ENCODE data around the gene NDUFAF5. TPM values are rescaled to one million over a fixed set of nuclear protein-coding genes. Genes with fewer than 3 reads are reported as not detected.

NDUFAF5 gene
- total RNA-seq, 1 experiment from 2014 or later = 22.3 TPM

DNA sequence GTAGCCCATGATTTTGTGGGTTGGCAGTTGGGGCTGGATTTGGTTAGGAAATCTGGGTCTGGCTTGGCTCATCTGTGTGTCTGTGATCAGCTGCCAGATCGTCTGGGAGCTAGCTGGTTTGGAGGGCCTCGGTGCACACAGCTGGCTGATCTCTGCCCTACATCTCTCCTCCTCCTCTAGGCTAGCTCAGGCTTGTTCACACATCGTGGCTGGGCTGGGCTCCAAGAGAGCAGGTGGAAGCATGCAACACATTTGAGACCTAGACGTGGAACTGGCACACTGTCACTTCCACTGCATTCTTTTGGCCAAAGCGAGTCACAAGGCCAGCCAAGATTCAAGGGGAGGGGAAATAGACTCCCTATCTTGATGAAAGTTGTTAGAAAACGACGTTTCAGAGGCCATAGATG lies 15.9 kb downstream of the NDUFAF5 start:
- no TSS peak for BruUV-seq (replicated peaks)
- Histone ChIP-seq H3K4me2 (no peak overlapping the region), H3K9me3 (ENCODE audit: insufficient read depth, low read depth) (no peaks in the 10 kb centered on the region), H3K27ac (no peak overlapping the region), H4K20me1 (ENCODE audit: insufficient read depth) (no peaks in the 10 kb centered on the region), H2AFZ (no peak overlapping the region), H3K79me2 (ENCODE audit: low read depth) (no peaks in the 10 kb centered on the region), H3K9me2 (ENCODE audit: insufficient read depth) (no peaks in the 10 kb centered on the region), H3K27me3 (ENCODE audit: insufficient read depth, low read depth) (no peaks in the 10 kb centered on the region), H3K36me3 (ENCODE audit: low read depth) (peaks cover 28% of the 10 kb centered on the region), H3F3A (ENCODE audit: insufficient read depth, low read depth) (no peaks in the 10 kb centered on the region), H3K4me1 (replicated peaks; ENCODE audit: insufficient read depth) (no peaks in the 10 kb centered on the region), H3K4me3 (no peak overlapping the region)
- peak in 1 of 2 experiments; percentile 79 for DNase-seq
- ChIA-PET POLR2A (ENCODE audit: unreplicated experiment) (interaction anchor here (0.5 kb wide), 1 partner anchor 17 kb away, joined by 3 read pairs; no protein-coding TSS in a partner anchor), CTCF (no interaction called here)
- intact Hi-C loops (cut with micrococcal nuclease; ENCODE audit: unreplicated experiment) = no loop called here
- TF ChIP-seq, protein P1, sequence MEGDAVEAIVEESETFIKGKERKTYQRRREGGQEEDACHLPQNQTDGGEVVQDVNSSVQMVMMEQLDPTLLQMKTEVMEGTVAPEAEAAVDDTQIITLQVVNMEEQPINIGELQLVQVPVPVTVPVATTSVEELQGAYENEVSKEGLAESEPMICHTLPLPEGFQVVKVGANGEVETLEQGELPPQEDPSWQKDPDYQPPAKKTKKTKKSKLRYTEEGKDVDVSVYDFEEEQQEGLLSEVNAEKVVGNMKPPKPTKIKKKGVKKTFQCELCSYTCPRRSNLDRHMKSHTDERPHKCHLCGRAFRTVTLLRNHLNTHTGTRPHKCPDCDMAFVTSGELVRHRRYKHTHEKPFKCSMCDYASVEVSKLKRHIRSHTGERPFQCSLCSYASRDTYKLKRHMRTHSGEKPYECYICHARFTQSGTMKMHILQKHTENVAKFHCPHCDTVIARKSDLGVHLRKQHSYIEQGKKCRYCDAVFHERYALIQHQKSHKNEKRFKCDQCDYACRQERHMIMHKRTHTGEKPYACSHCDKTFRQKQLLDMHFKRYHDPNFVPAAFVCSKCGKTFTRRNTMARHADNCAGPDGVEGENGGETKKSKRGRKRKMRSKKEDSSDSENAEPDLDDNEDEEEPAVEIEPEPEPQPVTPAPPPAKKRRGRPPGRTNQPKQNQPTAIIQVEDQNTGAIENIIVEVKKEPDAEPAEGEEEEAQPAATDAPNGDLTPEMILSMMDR (conservative IDR thresholded peaks at IDR 0.05) = no peak
- no peak for TF ChIP-seq EZH2 (IDR thresholded peaks at IDR 0.05; ENCODE audit: low read depth)

DNA sequence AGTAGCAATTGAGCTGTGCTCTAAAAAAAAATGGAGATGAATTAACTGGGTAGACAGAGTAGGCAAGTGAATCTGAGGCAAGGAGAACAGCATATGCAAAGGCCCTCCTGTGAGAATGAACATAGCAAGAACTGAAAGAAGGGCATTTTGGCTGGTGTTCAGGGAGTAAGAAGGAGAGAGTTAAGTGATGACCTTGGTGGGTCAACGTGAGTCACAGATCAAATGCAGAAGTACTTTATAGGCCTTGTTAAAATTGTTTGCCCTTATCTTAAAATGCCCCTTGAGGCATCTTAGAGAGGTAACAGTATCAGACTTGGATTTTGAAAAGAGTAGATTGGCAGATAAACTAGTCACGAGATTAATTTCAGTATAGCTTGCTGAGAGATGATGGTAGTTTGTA lies 24.5 kb downstream of the NDUFAF5 start:
- ChIA-PET CTCF (interaction anchor here (0.6 kb wide), 1 partner anchor 200 kb away, joined by 7 read pairs; no protein-coding TSS in a partner anchor), POLR2A (ENCODE audit: unreplicated experiment) (interaction anchor here (0.6 kb wide), 1 partner anchor 199 kb away, joined by 9 read pairs; no protein-coding TSS in a partner anchor)
- Histone ChIP-seq H3K79me2 (ENCODE audit: low read depth) (no peaks in the 10 kb centered on the region), H3F3A (ENCODE audit: insufficient read depth, low read depth) (no peaks in the 10 kb centered on the region), H3K4me3 (no peak overlapping the region), H3K4me1 (replicated peaks; ENCODE audit: insufficient read depth) (no peaks in the 10 kb centered on the region), H4K20me1 (ENCODE audit: insufficient read depth) (no peaks in the 10 kb centered on the region), H2AFZ (no peak overlapping the region), H3K9me2 (ENCODE audit: insufficient read depth) (no peaks in the 10 kb centered on the region), H3K27ac (no peak overlapping the region), H3K4me2 (no peak overlapping the region), H3K36me3 (ENCODE audit: low read depth) (peaks cover 42% of the 10 kb centered on the region), H3K27me3 (ENCODE audit: insufficient read depth, low read depth) (no peaks in the 10 kb centered on the region), H3K9me3 (ENCODE audit: insufficient read depth, low read depth) (no peaks in the 10 kb centered on the region)
- intact Hi-C loops (cut with micrococcal nuclease; ENCODE audit: unreplicated experiment) = no loop called here
- no peak for TF ChIP-seq EZH2 (IDR thresholded peaks at IDR 0.05; ENCODE audit: low read depth)
- TF ChIP-seq, protein P1 (conservative IDR thresholded peaks at IDR 0.05) = no peak
- no TSS peak for BruUV-seq (replicated peaks)
- DNase-seq = no peak

DNA sequence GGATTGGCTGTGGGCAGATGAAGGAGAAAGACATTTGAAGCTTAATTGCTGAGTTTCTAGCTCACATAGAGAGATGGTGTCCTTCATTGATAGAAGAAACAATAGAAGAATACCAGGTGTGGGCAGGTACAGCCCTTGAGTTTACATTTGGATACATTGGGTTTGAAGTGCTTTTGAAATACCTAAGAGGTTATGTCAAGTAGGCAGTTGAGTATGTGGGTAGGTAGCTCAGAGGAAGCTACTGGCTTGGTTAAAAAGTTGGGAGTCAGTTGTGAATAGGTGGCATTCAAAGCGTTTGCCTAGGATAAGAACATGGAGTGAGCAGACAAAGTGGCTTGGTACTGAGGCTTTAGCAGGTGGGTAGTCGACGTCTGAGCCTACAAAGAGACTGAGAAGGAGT lies 25.0 kb downstream of the NDUFAF5 start:
- Histone ChIP-seq H3K79me2 (ENCODE audit: low read depth) (no peaks in the 10 kb centered on the region), H3K4me1 (replicated peaks; ENCODE audit: insufficient read depth) (no peaks in the 10 kb centered on the region), H3K9me2 (ENCODE audit: insufficient read depth) (no peaks in the 10 kb centered on the region), H3K4me2 (no peak overlapping the region), H3F3A (ENCODE audit: insufficient read depth, low read depth) (no peaks in the 10 kb centered on the region), H2AFZ (no peak overlapping the region), H3K36me3 (ENCODE audit: low read depth) (peaks cover 44% of the 10 kb centered on the region), H3K27ac (no peak overlapping the region), H3K9me3 (ENCODE audit: insufficient read depth, low read depth) (no peaks in the 10 kb centered on the region), H3K27me3 (ENCODE audit: insufficient read depth, low read depth) (no peaks in the 10 kb centered on the region), H4K20me1 (ENCODE audit: insufficient read depth) (no peaks in the 10 kb centered on the region), H3K4me3 (no peak overlapping the region)
- BruUV-seq (replicated peaks) = no TSS peak
- CTCF ChIA-PET = no interaction called here
- intact Hi-C loops (cut with micrococcal nuclease; ENCODE audit: unreplicated experiment) = no loop called here
- POLR2A ChIA-PET (ENCODE audit: unreplicated experiment) = interaction anchor here (0.6 kb wide), 1 partner anchor 199 kb away, joined by 9 read pairs; no protein-coding TSS in a partner anchor
- no peak for DNase-seq
- TF ChIP-seq EZH2 (IDR thresholded peaks at IDR 0.05; ENCODE audit: low read depth) = no peak
- TF ChIP-seq, protein P1 (conservative IDR thresholded peaks at IDR 0.05) = no peak

All from PC-9 (cell line).